K562 (cell line): ENCODE measurements around the gene KDF1. TPM values are rescaled to one million over a fixed set of nuclear protein-coding genes. Genes with fewer than 3 reads are reported as not detected.

Experiments
- CBFA2T2 ChIP-seq: fragments of 450-650 bp; conservative IDR thresholded peaks from 2 replicates; pipeline ENCODE4 v1.6.1; 2017; ENCODE audit warnings: mild to moderate bottlenecking
- CC2D1A ChIP-seq: fragments of 450-650 bp; IDR thresholded peaks from 2 replicates; pipeline ENCODE4 v1.6.1; 2017; ENCODE audit warnings: mild to moderate bottlenecking
- NELFE ChIP-seq: IDR thresholded peaks from 2 replicates; pipeline ENCODE4 v1.6.1; 2011; ENCODE audit warnings: mild to moderate bottlenecking; ENCODE audit not compliant: insufficient read depth, insufficient read length
- POU5F1 ChIP-seq: fragments of 150-350 bp; IDR thresholded peaks from 2 replicates; pipeline ENCODE4 v1.6.1; 2014; ENCODE audit warnings: borderline replicate concordance, low read length, low read depth, mild to moderate bottlenecking; ENCODE audit not compliant: partially characterized antibody
- RFX5 ChIP-seq: IDR thresholded peaks from 2 replicates; pipeline ENCODE4 v1.6.1; 2011; ENCODE audit warnings: low read depth, mild to moderate bottlenecking, improper control_type of control experiment, low read length
- SRF ChIP-seq, 2 experiments: fragments of 250-450, 450-650 bp in 1 of 2; sonication (Bioruptor Pico) in 1 of 2; sonication (generic) in 1 of 2; formaldehyde crosslinking; IDR thresholded peaks; 2 replicates each; pipeline versions ENCODE4 v1.5.0 to v1.5.1; 2020 to 2022; ENCODE audit warnings: mild to moderate bottlenecking in 1 of 2, missing genetic modification reagents in 1 of 2
- ZNF75A ChIP-seq: fragments of 450-650 bp; formaldehyde crosslinking; IDR thresholded peaks from 2 replicates; pipeline ENCODE4 v1.4.0; 2020; ENCODE audit warnings: mild to moderate bottlenecking
- ZSCAN32 ChIP-seq: fragments of 450-650 bp; formaldehyde crosslinking; IDR thresholded peaks from 2 replicates; pipeline ENCODE4 v1.4.0; 2020; ENCODE audit warnings: mild to moderate bottlenecking, moderate library complexity
- polyA plus RNA-seq, 8 experiments: library from polyadenylated mRNA; depleted of rRNA in 4 of 8; stranded (reverse) in 5 of 8; unstranded in 3 of 8; fragments of >200 nt; fragmentation: Nextera tagmentation in 2 of 8; fragmentation: Illumina TruSeq in 1 of 8; extraction: Ambion mirVana in 2 of 8; extraction: Trizol in 1 of 8; gene quantifications; 2 replicates each; pipeline versions ENCODE4 v1.2.1 to v1.2.3, GENCODE V29; 2011 to 2014; ENCODE audit warnings: inconsistent platforms in 1 of 8, missing spikeins in 1 of 8
- total RNA-seq, 7 experiments: library from RNA; depleted of rRNA in 6 of 7; stranded (reverse); fragments of >200 nt in 6 of 7; fragmentation: Illumina TruSeq in 2 of 7; extraction: Trizol in 2 of 7; gene quantifications; 2 replicates each; pipeline versions ENCODE4 v1.2.1 to v1.2.3, GENCODE V29; 2011 to 2021; ENCODE audit warnings: low replicate concordance in 1 of 7
- TF ChIP-seq, protein P1 (sequence below): fragments of 200-800 bp; sonication (Bioruptor generic); IDR thresholded peaks from 2 replicates; pipeline ENCODE4 v1.6.1; 2017; ENCODE audit warnings: missing genetic modification characterization, missing compliant biosample characterization
- TF ChIP-seq, protein P2 (sequence below): fragments of 450-650 bp; formaldehyde crosslinking; IDR thresholded peaks from 2 replicates; pipeline ENCODE4 v1.4.0; 2022; ENCODE audit warnings: missing genetic modification characterization
- TF ChIP-seq, protein P3 (sequence below): sonication (generic); formaldehyde crosslinking; IDR thresholded peaks from 2 replicates; pipeline ENCODE4 v1.8.0; 2022; ENCODE audit warnings: mild to moderate bottlenecking, missing genetic modification reagents
- TF ChIP-seq, protein P4 (sequence below), 2 experiments: fragments of 450-650 bp; IDR thresholded peaks; 2 replicates each; pipeline ENCODE4 v1.6.1; 2016; ENCODE audit warnings: mild to moderate bottlenecking in 2 of 2, borderline replicate concordance in 1 of 2, low read depth in 1 of 2, moderate library complexity in 1 of 2

KDF1 gene
- total and polyA plus RNA-seq, 9 of the 15 experiments (the other 6 are each of a cell fraction or from before 2014, with no cell fraction given) = 0.38 to 1.9 (median 0.83) TPM

DNA sequence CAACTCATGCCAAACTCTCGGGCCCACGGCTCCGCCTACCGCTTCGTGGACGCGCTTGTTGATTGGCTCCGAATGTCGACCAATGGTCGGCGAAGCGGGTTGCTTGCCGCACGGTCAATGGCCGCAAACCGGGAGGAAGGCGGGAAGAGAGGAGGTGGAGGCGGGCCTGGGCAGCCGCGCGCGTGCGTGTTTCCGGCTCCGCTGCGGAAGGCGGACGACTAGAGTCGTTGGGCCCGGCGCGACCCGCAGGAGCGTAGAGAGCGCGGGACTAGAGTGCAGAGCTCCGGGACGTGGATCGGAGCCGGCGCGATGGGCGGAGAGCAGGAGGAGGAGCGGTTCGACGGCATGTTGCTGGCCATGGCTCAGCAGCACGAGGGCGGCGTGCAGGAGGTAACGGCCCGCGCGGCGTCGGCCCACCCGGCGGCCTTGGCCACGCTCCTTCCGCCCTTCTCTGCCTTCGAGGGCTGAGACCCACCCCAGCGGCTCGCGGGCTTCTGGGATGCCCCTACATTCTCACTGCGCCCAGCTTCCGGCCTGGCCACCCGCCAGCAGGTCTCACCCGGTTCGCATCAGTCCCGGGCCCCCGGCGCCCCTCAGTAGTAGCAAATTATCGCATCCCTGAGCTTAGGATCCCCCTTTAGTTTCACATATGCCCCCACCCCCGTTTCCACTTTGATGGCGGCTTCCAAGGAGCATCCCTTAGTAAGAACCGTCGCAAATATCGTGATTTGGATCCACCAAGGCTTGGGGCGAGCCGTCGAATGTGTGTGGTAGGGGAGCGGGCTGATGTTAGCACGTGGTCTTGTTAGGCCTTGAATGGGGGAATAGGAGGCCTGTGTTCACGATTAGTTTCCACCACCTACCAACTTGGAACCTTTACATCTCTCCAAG, 38.5 kb downstream of the KDF1 start, which contains the start of gene NUDC (continued):
- TF ChIP-seq, protein P1, sequence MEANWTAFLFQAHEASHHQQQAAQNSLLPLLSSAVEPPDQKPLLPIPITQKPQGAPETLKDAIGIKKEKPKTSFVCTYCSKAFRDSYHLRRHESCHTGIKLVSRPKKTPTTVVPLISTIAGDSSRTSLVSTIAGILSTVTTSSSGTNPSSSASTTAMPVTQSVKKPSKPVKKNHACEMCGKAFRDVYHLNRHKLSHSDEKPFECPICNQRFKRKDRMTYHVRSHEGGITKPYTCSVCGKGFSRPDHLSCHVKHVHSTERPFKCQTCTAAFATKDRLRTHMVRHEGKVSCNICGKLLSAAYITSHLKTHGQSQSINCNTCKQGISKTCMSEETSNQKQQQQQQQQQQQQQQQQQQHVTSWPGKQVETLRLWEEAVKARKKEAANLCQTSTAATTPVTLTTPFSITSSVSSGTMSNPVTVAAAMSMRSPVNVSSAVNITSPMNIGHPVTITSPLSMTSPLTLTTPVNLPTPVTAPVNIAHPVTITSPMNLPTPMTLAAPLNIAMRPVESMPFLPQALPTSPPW (CRISPR knock-in tag) = peak; percentile 44; the same call in 1 of the 2 replicates
- TF ChIP-seq SRF (CRISPR knock-in tag; IDR thresholded peaks at IDR 0.05) (0 out of 4 replicates have a peak, but pooled peaks of 1 of the 2 experiments have one; percentile 42), RFX5 (no peak), NELFE (no peak), CBFA2T2 (no peak), ZNF75A (CRISPR knock-in tag) (no peak), ZSCAN32 (CRISPR knock-in tag) (no peak), POU5F1 (no peak), CC2D1A (no peak)
- TF ChIP-seq, protein P2, sequence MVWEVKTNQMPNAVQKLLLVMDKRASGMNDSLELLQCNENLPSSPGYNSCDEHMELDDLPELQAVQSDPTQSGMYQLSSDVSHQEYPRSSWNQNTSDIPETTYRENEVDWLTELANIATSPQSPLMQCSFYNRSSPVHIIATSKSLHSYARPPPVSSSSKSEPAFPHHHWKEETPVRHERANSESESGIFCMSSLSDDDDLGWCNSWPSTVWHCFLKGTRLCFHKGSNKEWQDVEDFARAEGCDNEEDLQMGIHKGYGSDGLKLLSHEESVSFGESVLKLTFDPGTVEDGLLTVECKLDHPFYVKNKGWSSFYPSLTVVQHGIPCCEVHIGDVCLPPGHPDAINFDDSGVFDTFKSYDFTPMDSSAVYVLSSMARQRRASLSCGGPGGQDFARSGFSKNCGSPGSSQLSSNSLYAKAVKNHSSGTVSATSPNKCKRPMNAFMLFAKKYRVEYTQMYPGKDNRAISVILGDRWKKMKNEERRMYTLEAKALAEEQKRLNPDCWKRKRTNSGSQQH (CRISPR knock-in tag) = no peak
- TF ChIP-seq, protein P3, sequence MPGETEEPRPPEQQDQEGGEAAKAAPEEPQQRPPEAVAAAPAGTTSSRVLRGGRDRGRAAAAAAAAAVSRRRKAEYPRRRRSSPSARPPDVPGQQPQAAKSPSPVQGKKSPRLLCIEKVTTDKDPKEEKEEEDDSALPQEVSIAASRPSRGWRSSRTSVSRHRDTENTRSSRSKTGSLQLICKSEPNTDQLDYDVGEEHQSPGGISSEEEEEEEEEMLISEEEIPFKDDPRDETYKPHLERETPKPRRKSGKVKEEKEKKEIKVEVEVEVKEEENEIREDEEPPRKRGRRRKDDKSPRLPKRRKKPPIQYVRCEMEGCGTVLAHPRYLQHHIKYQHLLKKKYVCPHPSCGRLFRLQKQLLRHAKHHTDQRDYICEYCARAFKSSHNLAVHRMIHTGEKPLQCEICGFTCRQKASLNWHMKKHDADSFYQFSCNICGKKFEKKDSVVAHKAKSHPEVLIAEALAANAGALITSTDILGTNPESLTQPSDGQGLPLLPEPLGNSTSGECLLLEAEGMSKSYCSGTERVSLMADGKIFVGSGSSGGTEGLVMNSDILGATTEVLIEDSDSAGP (CRISPR knock-in tag) = peak; percentile 11; the same call in 1 of the 2 replicates
- TF ChIP-seq, protein P4, sequence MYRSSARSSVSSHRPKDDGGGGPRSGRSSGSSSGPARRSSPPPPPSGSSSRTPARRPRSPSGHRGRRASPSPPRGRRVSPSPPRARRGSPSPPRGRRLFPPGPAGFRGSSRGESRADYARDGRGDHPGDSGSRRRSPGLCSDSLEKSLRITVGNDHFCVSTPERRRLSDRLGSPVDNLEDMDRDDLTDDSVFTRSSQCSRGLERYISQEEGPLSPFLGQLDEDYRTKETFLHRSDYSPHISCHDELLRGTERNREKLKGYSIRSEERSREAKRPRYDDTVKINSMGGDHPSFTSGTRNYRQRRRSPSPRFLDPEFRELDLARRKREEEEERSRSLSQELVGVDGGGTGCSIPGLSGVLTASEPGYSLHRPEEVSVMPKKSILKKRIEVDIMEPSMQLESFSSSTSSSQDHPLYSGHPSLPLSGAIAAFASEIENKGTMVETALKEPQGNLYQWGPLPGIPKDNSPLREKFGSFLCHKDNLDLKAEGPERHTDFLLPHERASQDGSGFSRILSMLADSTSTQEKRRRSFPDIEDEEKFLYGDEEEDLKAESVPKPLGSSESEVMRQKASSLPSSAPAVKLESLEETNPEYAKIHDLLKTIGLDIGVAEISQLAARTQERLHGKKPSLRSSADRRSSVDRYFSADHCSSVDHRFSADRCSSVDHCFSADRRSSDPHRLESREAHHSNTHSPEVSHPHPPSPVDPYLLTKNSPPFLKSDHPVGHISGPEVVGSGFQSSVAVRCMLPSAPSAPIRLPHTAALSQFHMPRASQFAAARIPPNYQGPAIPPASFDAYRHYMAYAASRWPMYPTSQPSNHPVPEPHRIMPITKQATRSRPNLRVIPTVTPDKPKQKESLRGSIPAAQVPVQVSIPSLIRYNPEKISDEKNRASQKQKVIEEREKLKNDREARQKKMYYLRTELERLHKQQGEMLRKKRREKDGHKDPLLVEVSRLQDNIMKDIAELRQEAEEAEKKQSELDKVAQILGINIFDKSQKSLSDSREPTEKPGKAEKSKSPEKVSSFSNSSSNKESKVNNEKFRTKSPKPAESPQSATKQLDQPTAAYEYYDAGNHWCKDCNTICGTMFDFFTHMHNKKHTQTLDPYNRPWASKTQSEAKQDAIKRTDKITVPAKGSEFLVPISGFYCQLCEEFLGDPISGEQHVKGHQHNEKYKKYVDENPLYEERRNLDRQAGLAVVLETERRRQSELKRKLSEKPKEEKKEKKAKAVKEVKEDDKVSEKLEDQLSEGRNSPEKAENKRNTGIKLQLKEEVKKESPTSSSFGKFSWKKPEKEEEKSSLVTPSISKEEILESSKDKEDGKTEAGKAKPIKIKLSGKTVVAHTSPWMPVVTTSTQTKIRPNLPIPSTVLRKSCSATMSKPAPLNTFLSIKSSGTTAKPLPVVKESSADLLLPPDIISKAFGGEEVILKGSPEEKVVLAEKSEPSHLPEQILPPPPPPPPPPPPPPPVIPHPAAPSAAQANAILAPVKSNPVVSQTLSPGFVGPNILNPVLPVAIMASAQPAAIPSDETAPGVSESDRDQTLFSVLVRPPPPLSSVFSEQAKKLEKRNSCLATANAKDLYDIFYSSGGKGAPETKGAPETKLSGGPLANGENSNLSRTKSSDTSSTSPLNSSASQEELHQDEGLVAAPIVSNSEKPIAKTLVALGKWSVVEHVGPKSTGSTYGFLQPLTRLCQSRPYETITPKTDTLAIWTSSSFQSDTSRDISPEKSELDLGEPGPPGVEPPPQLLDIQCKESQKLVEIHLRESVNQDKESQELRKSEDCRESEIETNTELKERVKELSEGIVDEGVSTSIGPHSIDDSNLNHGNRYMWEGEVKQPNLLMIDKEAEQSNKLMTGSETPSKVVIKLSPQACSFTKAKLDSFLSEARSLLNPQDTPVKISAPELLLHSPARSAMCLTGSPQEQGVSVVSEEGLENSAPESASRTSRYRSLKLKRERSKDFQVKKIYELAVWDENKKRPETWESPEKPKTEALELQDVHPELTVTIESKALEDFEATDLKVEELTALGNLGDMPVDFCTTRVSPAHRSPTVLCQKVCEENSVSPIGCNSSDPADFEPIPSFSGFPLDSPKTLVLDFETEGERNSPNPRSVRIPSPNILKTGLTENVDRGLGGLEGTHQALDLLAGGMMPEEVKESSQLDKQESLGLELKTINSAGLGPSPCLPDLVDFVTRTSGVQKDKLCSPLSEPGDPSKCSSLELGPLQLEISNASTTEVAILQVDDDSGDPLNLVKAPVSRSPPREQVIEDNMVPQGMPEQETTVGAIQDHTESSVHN (IDR thresholded peaks at IDR 0.05; ENCODE audit: borderline replicate concordance in 1 of 2, low read depth in 1 of 2) = no peak
